HG02840 (cell line): ENCODE data around the gene TMEM134.

Experiments used
- ATAC-seq: cut with Tn5 transposase; IDR thresholded peaks from one replicate; pipeline ENCODE4 v1.9.1; 2021; ENCODE audit warnings: mild to moderate bottlenecking, moderate library complexity, moderate number of reproducible peaks; ENCODE audit not compliant: unreplicated experiment, low FRiP score

Gene TMEM134

GRCh38 chr11:67440229-67441097, 28.6 kb downstream of the TMEM134 start:
- ATAC-seq = no peak

DNA sequence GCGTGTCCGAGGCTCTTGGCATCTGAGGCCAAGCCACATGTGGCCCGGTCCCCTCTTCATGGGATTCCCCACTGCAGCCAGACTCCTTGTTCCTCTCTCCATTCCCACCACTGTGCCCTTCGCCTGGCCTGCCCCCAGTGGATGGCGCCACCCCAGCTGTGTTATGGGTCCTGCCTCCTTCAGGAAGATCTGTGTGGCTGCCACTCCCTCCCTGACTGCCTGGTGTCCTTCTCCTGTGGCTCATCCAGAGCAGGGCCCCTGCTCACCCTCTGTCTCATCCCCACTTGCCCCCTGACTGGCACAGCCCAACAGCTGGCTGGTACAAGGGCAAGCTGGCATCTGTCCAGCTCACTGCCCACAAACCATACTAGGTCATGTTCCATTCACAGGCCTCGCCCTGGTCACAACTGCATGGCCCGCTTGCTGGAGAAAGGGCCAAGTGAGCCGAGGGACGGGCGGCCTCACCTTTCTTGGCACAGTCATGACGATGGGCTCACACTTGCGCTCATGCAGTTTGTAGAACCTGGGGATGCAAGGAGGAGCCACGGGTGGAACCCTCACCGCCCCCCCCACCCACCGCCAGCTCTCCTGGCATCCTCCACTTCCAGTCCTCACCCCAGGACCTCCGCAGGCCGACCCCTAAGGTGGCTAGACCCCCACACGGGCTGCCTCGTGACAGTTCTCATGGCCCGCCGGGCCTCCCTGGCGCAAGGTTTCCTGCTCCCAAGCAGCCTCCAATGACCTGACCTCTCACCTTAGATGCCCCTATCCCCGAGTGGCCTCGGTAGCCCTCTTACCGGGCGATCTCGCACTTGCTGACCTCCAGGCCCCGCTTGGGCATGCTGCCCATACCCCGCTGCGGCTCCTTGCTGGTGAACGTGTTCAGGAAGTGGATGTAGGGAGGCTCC, 29.5 kb downstream of the TMEM134 start:
- no peak for ATAC-seq

DNA sequence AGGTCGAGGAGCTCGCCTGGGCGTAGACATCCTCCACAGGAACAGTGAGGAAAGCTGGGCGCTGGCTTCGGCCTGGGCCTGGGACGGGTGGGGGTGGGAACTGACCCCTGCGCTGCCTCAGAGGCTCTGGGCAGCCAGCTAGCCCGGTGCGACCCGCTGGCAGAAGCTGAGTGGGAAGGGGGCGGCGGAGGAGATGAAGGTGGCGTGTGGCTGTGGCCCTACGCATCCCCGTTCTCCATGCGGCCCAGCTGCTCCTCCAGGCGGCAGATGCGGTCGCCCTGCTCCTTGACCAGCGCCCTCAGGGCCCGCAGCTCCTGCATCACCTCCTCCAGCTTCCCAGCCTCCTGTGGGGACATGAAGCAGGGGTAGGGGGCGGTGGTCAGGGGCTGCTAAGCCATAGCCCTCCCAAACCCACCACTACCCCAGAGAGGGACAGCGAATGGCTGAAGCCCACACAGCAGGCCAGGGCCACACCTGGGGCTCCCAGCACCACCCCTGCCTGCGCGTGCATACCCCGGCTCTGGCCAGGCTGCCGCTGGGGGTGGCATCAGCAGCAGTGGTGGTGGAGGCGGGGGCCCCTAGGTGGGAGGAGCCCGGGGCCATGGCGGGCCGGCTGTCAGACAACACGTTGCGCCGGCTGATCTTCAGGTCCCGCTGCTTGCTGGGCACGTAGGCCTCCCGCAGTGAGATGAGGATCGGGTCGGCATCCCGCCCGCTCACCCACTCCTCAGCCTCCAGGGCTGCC, 30.7 kb downstream of the TMEM134 start:
- ATAC-seq = no peak

GRCh38 chr11:67437809-67438157, 31.3 kb downstream of the TMEM134 start:
- ATAC-seq = no peak

- no peak for ATAC-seq
These were observed 31.8 kb downstream of the TMEM134 start, which contains the start of gene PTPRCAP for GRCh38 chr11:67437082-67437808. Gene PTPRCAP, minus strand, starts transcription at chr11:67437682. Its CDS starts 63 bp downstream, at chr11:67437619.

- no peak for ATAC-seq
These were observed 32.5 kb downstream of the TMEM134 start for GRCh38 chr11:67436459-67437081.

DNA sequence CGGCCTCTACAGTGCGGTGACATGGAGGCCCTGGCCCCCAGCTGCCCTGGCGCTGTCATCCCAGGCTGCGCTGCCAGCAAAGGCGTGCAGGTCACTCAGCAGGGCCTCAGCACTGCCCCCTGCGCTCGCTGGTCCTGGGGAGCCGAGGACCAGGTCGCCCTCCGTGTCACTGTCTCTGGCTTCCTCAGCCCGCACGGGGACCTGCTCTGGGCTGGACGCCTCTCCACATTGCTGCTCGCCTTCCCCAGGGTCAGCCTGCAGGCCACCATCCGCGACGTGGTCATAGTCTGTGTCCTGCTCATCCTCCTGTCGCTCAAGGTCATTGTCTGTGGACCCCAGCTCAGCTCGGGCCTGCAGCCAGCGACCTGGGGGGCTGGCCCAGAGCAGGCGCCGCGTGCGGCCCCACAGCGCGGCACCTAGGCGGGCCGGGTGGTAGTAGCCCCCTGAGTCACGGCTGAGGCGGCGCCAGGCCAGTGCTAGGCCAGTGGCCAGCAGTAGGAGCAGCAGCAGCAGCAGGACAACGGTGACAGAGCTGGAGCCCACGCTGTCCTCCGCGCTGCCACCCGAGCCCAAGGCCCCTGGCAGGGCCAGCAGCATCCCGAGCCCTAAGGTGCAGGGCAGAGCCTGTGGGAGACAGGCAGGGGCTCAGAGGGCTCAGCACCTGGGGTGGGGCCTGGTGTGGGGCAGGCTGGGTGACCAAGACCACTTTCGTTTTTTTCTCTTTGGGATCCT, 33.2 kb downstream of the TMEM134 start:
- no peak for ATAC-seq

DNA sequence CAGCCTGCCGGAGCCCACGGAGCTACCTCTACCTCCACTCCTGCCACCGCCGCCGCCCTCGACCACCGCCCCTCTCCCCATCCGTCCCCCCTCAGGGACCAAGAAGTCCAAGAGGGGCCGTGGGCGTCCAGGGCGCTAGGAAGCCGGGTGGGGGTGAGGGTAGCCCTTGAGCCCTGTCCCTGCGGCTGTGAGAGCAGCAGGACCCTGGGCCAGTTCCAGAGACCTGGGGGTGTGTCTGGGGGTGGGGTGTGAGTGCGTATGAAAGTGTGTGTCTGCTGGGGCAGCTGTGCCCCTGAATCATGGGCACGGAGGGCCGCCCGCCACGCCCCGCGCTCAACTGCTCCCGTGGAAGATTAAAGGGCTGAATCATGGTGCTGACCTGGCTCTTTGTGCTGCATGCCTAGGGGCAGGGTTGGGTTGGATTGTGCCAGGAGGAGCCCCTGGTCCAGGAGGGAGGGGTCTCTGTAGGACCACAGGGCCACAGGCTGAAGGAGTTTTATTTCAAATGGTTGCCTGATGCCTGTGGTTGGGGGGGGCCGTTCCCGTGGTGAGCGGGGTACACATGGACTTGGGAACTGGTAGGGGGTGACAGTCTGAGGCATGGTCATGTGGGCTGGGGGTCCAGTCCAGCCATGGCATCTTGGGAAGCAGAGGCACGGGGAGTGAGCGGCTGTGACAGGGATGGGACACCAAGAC, 33.9 kb downstream of the TMEM134 start:
- ATAC-seq = no peak

DNA sequence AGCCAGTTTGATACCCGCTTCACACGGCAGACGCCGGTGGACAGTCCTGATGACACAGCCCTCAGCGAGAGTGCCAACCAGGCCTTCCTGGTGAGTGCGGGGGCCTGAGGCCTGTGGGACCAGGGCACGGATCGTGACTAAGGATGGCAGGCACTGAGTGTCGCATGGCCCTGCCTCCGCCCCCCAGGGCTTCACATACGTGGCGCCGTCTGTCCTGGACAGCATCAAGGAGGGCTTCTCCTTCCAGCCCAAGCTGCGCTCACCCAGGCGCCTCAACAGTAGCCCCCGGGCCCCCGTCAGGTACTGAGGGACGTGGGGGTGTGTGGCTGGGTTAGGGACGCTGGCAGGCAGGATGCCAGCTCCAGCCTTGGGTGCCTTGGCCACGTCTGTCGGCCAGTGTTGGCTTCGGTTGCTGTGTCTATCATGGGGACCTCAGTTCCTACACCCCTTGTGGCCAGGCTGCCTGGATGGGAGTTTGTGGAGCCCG, 34.6 kb downstream of the TMEM134 start:
- no peak for ATAC-seq

DNA sequence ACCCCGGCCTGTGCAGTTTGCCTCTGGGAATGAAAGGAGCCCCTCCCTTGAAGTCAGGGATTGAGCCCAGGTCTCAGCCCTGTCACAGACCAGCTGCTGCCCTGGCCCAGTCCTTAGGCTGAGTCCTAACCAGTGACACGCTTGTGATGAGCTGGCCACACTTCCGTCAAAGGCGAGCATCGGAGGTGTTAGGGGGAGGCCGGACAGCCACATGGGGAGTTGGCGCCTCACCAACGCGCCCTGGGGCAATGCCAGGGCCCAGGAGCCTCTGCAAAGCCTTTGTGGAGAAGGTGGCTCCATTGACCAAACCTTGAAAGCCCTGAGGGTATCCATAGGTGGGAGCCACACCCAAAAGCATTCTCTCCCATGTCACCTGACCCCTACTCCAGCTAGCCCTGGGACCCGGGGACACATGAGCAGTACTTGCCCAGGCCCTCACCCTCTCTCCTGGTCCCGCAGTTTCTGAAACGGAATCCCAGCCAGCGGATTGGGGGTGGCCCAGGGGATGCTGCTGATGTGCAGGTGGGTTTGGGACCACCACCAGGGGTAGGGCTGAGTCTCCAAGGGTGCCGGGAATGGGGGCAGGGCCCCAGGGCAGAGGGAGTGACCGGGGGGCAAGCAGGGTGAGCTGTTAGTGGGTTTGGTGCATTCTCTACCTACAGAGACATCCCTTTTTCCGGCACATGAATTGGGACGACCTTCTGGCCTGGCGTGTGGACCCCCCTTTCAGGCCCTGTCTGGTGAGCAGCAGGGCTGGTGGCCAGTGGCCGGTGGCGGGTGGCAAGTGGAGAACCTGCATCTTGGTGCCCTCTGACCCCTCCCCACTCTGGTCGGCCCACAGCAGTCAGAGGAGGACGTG, 35.3 kb downstream of the TMEM134 start:
- ATAC-seq = no peak

DNA sequence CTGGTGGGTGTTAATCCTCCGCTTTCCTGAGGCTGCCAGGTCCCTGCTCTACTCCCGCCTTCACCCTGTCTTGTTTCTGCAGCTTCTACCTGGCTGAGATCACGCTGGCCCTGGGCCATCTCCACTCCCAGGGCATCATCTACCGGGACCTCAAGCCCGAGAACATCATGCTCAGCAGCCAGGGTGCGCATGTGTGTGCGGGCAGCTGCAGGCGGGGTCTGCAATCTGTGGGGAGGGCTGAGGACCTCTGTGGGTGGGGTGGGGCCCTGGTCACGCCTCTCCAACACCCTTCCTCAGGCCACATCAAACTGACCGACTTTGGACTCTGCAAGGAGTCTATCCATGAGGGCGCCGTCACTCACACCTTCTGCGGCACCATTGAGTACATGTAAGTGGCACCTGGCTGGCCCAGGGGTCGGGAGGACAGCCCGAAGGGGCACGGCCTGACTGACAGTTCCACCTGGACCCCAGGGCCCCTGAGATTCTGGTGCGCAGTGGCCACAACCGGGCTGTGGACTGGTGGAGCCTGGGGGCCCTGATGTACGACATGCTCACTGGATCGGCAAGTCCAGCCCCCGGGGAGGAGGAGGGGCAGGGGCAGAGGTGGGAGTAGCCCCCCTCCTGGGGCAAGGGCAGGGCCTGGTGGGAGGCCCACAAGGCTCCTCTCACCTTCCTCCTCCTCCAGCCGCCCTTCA, 36.2 kb downstream of the TMEM134 start:
- ATAC-seq = no peak

DNA sequence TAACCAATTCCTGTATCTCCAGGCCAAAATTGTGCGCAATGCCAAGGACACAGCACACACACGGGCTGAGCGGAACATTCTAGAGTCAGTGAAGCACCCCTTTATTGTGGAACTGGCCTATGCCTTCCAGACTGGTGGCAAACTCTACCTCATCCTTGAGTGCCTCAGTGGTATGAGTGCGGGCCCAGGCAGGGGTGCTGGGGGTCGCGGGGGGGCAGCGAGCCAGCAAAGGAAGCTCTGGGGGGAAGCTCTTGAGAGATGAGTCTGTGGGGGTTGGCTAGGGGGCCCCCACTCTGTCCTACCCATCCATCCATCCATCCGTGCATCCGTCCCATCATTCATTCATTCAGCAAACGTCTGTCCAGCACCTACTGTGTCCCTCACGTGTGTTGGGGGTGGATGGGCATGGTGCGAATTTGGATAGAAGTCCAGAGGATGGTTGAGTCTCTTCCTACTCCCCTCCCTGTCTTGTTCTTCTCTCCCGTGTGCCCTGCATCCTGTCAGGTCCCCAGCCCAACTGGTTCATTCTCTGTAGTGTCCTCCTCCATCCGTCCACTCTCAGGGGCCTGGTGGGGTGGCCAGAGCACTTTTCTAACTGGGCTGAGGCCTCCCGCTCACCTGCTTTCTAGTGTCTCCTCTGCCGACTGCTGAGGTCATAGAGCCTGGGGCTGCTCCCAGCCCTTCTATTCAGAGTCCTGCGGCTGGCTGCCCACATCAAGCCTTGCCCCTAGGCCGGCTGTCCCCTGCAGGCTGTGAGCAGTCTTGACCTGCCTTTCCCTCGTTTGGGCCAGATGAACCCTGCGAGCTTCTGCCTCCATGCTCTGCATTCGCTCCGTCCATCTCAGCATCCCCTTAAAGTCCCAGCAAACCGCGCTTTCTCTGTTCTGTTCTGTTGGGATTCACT, 37.5 kb downstream of the TMEM134 start:
- no peak for ATAC-seq

- no peak for ATAC-seq
These were observed 39.3 kb downstream of the TMEM134 start for GRCh38 chr11:67429722-67430121.

GRCh38 chr11:67429038-67429668, 39.9 kb downstream of the TMEM134 start:
- ATAC-seq = no peak
